Measurements from ENCODE around the gene F8. TPM values are rescaled to one million over a fixed set of nuclear protein-coding genes. Genes with fewer than 3 reads are reported as not detected.
"Not testable (repeated sequence)": the region's sequence is repeated elsewhere in the genome, so short reads cannot be mapped to it uniquely, and the experiment has no call there.

F8 gene
- total and polyA plus RNA-seq, 4 donors: 4.8 to 8.0 (median 7.0) TPM

GRCh38 chrX:154825586-154825985 is 196.9 kb downstream of the F8 start:
- H3K36me3 ChIP-seq (ENCODE audit: control insufficient read depth, insufficient read depth, low read length); H3K4me1 ChIP-seq (ENCODE audit: control insufficient read depth, insufficient read depth, low read length); H3K27ac ChIP-seq (ENCODE audit: low read depth, low read length); H3K27me3 ChIP-seq (ENCODE audit: control insufficient read depth, insufficient read depth, low read length); H3K9me3 ChIP-seq (ENCODE audit: control insufficient read depth, insufficient read depth, low read length); DNase-seq (ENCODE audit: low read depth in 4 of 6, low spot score in 6 of 6); H3K4me3 ChIP-seq (ENCODE audit: low read depth, low read length): not testable (repeated sequence)
- WGBS (ENCODE audit: insufficient coverage): no CpG with 5 or more reads among the region's 3 CpGs

GRCh38 chrX:154824638-154825037 is 197.9 kb downstream of the F8 start:
- Histone ChIP-seq H3K4me3 (ENCODE audit: low read depth, low read length) (no peak overlapping the region), H3K27ac (ENCODE audit: low read depth, low read length) (no peak overlapping the region), H3K27me3 (ENCODE audit: control insufficient read depth, insufficient read depth, low read length) (no peaks in the 10 kb centered on the region), H3K36me3 (ENCODE audit: control insufficient read depth, insufficient read depth, low read length) (no peaks in the 10 kb centered on the region), H3K9me3 (ENCODE audit: control insufficient read depth, insufficient read depth, low read length) (no peaks in the 10 kb centered on the region), H3K4me1 (ENCODE audit: control insufficient read depth, insufficient read depth, low read length) (no peaks in the 10 kb centered on the region)
- WGBS (ENCODE audit: insufficient coverage): no CpG with 5 or more reads among the region's 1 CpG
- no peak for DNase-seq (ENCODE audit: low read depth in 4 of 6, low spot score in 6 of 6)

GRCh38 chrX:154822029-154822428 is 200.5 kb downstream of the F8 start:
- H3K4me1 ChIP-seq (ENCODE audit: control insufficient read depth, insufficient read depth, low read length): no peaks in the 10 kb centered on the region
- H3K27ac ChIP-seq (ENCODE audit: low read depth, low read length): no peak overlapping the region
- no peaks in the 10 kb centered on the region for H3K36me3 ChIP-seq (ENCODE audit: control insufficient read depth, insufficient read depth, low read length)
- no peaks in the 10 kb centered on the region for H3K9me3 ChIP-seq (ENCODE audit: control insufficient read depth, insufficient read depth, low read length)
- H3K27me3 ChIP-seq (ENCODE audit: control insufficient read depth, insufficient read depth, low read length): no peaks in the 10 kb centered on the region
- H3K4me3 ChIP-seq (ENCODE audit: low read depth, low read length): no peak overlapping the region
- no peak for DNase-seq (ENCODE audit: low read depth in 4 of 6, low spot score in 6 of 6)
- 72% methylated on average over 3 of the region's 3 CpGs for WGBS (ENCODE audit: insufficient coverage)

GRCh38 chrX:154821523-154821922 is 201.0 kb downstream of the F8 start:
- Histone ChIP-seq H3K27ac (ENCODE audit: low read depth, low read length) (no peak overlapping the region), H3K4me1 (ENCODE audit: control insufficient read depth, insufficient read depth, low read length) (no peaks in the 10 kb centered on the region), H3K27me3 (ENCODE audit: control insufficient read depth, insufficient read depth, low read length) (no peaks in the 10 kb centered on the region), H3K9me3 (ENCODE audit: control insufficient read depth, insufficient read depth, low read length) (no peaks in the 10 kb centered on the region), H3K4me3 (ENCODE audit: low read depth, low read length) (no peak overlapping the region), H3K36me3 (ENCODE audit: control insufficient read depth, insufficient read depth, low read length) (no peaks in the 10 kb centered on the region)
- DNase-seq (ENCODE audit: low read depth in 4 of 6, low spot score in 6 of 6): no peak

- Histone ChIP-seq H3K36me3 (ENCODE audit: control insufficient read depth, insufficient read depth, low read length) (no peaks in the 10 kb centered on the region), H3K27me3 (ENCODE audit: control insufficient read depth, insufficient read depth, low read length) (no peaks in the 10 kb centered on the region), H3K4me1 (ENCODE audit: control insufficient read depth, insufficient read depth, low read length) (no peaks in the 10 kb centered on the region), H3K27ac (ENCODE audit: low read depth, low read length) (no peak overlapping the region), H3K4me3 (ENCODE audit: low read depth, low read length) (no peak overlapping the region), H3K9me3 (ENCODE audit: control insufficient read depth, insufficient read depth, low read length) (no peaks in the 10 kb centered on the region)
- WGBS (ENCODE audit: insufficient coverage): 52% methylated on average over 7 of the region's 7 CpGs
- DNase-seq (ENCODE audit: low read depth in 4 of 6, low spot score in 6 of 6): no peak
These were observed 202.7 kb downstream of the F8 start for GRCh38 chrX:154819771-154820341.

GRCh38 chrX:154818916-154819770 is 203.4 kb downstream of the F8 start:
- no peak overlapping the region for H3K27ac ChIP-seq (ENCODE audit: low read depth, low read length)
- no peaks in the 10 kb centered on the region for H3K36me3 ChIP-seq (ENCODE audit: control insufficient read depth, insufficient read depth, low read length)
- no peaks in the 10 kb centered on the region for H3K27me3 ChIP-seq (ENCODE audit: control insufficient read depth, insufficient read depth, low read length)
- no peaks in the 10 kb centered on the region for H3K9me3 ChIP-seq (ENCODE audit: control insufficient read depth, insufficient read depth, low read length)
- no peaks in the 10 kb centered on the region for H3K4me1 ChIP-seq (ENCODE audit: control insufficient read depth, insufficient read depth, low read length)
- 58% methylated on average over 9 of the region's 11 CpGs for WGBS (ENCODE audit: insufficient coverage)
- no peak overlapping the region for H3K4me3 ChIP-seq (ENCODE audit: low read depth, low read length)
- no peak for DNase-seq (ENCODE audit: low read depth in 4 of 6, low spot score in 6 of 6)

GRCh38 chrX:154817048-154817618 is 205.4 kb downstream of the F8 start:
- not testable (repeated sequence) for H3K36me3 ChIP-seq (ENCODE audit: control insufficient read depth, insufficient read depth, low read length); H3K27ac ChIP-seq (ENCODE audit: low read depth, low read length); H3K4me3 ChIP-seq (ENCODE audit: low read depth, low read length); DNase-seq (ENCODE audit: low read depth in 4 of 6, low spot score in 6 of 6); H3K27me3 ChIP-seq (ENCODE audit: control insufficient read depth, insufficient read depth, low read length); H3K9me3 ChIP-seq (ENCODE audit: control insufficient read depth, insufficient read depth, low read length); H3K4me1 ChIP-seq (ENCODE audit: control insufficient read depth, insufficient read depth, low read length)
- 92% methylated on average over 11 of the region's 19 CpGs for WGBS (ENCODE audit: insufficient coverage)

- WGBS (ENCODE audit: insufficient coverage): 73% methylated on average over 2 of the region's 4 CpGs
These were observed 206.1 kb downstream of the F8 start for GRCh38 chrX:154816326-154816898.

GRCh38 chrX:154815274-154815818 is 207.2 kb downstream of the F8 start:
- Histone ChIP-seq H3K27me3 (ENCODE audit: control insufficient read depth, insufficient read depth, low read length) (no peaks in the 10 kb centered on the region), H3K9me3 (ENCODE audit: control insufficient read depth, insufficient read depth, low read length) (no peaks in the 10 kb centered on the region), H3K27ac (ENCODE audit: low read depth, low read length) (no peak overlapping the region), H3K4me3 (ENCODE audit: low read depth, low read length) (no peak overlapping the region), H3K36me3 (ENCODE audit: control insufficient read depth, insufficient read depth, low read length) (no peaks in the 10 kb centered on the region), H3K4me1 (ENCODE audit: control insufficient read depth, insufficient read depth, low read length) (no peaks in the 10 kb centered on the region)
- no CpG with 5 or more reads among the region's 5 CpGs for WGBS (ENCODE audit: insufficient coverage)
- no peak for DNase-seq (ENCODE audit: low read depth in 4 of 6, low spot score in 6 of 6)

More at GRCh38 chrX:154816326-154816898, 206.1 kb downstream of the F8 start:
- H3K27ac ChIP-seq (ENCODE audit: low read depth, low read length); H3K27me3 ChIP-seq (ENCODE audit: control insufficient read depth, insufficient read depth, low read length); H3K9me3 ChIP-seq (ENCODE audit: control insufficient read depth, insufficient read depth, low read length); H3K4me3 ChIP-seq (ENCODE audit: low read depth, low read length); H3K4me1 ChIP-seq (ENCODE audit: control insufficient read depth, insufficient read depth, low read length); DNase-seq (ENCODE audit: low read depth in 4 of 6, low spot score in 6 of 6); H3K36me3 ChIP-seq (ENCODE audit: control insufficient read depth, insufficient read depth, low read length): not testable (repeated sequence)
